Measurements from ENCODE around the gene PUDP.

PUDP gene

DNA sequence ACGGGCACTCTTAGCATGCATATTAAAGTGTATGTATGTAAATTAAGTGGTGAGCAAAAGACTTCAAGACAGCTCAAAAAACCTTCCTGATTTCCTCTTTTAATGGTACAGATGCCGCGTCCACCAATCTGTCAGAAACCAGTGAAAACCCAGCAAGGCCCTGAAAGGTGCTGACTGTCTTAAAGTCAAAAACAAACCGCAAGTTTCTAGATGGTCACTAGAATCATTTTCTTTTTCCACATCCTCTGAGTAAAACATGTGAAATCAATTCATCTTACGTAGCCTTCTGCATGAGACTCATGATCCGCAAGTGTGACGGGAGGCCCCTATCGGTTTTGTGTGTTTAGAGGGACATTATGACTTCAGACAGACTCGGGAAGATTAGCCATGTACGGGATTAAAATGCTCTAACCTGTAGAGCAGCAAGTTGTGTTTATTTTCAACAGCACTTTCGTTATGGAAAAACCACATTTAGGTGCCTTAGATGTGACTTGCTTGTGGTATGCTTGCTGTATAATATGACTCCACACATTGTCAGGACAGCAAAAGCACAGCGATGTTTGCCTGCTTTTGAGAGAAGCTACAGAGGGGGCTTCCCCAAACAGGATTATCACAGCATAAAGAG is 88.6 kb downstream of the PUDP start:
- DNase-seq (ENCODE audit: extremely low spot score), result peak; percentile 70
- POLR2A ChIA-PET, result no interaction called here
- CTCF ChIA-PET, result interaction anchor here (1.1 to 1.5 kb wide), 2 partner anchors 12 to 27 kb away, joined by 3 read pairs; no protein-coding TSS in a partner anchor
- TF ChIP-seq, protein P1, sequence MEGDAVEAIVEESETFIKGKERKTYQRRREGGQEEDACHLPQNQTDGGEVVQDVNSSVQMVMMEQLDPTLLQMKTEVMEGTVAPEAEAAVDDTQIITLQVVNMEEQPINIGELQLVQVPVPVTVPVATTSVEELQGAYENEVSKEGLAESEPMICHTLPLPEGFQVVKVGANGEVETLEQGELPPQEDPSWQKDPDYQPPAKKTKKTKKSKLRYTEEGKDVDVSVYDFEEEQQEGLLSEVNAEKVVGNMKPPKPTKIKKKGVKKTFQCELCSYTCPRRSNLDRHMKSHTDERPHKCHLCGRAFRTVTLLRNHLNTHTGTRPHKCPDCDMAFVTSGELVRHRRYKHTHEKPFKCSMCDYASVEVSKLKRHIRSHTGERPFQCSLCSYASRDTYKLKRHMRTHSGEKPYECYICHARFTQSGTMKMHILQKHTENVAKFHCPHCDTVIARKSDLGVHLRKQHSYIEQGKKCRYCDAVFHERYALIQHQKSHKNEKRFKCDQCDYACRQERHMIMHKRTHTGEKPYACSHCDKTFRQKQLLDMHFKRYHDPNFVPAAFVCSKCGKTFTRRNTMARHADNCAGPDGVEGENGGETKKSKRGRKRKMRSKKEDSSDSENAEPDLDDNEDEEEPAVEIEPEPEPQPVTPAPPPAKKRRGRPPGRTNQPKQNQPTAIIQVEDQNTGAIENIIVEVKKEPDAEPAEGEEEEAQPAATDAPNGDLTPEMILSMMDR (IDR thresholded peaks at IDR 0.05; ENCODE audit: control extremely low read depth, extremely low read depth, low read depth, missing control alignments), result no peak

DNA sequence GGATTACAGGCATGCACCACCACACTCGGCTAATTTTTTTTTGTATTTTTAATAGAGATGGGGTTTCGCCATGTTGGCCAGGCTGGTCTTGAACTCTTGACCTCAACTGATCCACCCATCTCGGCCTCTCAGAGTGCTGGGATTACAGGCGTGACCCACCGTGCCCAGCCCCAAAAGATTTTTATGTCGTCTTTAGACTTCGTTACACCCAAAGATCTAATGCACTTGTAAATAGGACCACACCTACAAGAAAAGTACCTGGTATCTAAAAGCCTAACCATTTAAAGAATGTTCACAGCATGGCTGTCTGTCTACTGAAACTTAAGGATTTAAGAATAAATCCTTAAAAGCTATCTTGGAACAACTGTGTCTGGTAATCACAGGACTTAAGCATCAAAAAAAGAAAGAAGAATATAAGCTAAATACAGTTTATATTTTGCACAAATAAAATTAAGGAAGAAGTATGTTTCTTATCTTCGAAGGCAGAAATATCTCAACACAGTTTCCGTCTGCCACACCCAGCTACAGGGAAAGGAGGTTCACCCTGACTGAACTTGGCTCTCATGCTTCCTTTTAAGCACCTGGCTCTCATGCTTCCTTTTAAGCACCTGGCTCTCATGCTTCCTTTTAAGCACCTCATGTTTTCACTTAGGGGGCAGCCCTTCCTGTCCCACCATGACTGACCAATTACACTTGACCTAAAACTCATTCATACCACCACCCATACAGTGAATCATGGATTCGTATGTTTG is 92.4 kb downstream of the PUDP start:
- TF ChIP-seq, protein P1 (IDR thresholded peaks at IDR 0.05; ENCODE audit: control extremely low read depth, extremely low read depth, low read depth, missing control alignments), result no peak
- ChIA-PET POLR2A (no interaction called here), CTCF (interaction anchor here (1.2 kb wide), 1 partner anchor 129 kb away, joined by 3 read pairs; no protein-coding TSS in a partner anchor)
- no peak for DNase-seq (ENCODE audit: extremely low spot score)

DNA sequence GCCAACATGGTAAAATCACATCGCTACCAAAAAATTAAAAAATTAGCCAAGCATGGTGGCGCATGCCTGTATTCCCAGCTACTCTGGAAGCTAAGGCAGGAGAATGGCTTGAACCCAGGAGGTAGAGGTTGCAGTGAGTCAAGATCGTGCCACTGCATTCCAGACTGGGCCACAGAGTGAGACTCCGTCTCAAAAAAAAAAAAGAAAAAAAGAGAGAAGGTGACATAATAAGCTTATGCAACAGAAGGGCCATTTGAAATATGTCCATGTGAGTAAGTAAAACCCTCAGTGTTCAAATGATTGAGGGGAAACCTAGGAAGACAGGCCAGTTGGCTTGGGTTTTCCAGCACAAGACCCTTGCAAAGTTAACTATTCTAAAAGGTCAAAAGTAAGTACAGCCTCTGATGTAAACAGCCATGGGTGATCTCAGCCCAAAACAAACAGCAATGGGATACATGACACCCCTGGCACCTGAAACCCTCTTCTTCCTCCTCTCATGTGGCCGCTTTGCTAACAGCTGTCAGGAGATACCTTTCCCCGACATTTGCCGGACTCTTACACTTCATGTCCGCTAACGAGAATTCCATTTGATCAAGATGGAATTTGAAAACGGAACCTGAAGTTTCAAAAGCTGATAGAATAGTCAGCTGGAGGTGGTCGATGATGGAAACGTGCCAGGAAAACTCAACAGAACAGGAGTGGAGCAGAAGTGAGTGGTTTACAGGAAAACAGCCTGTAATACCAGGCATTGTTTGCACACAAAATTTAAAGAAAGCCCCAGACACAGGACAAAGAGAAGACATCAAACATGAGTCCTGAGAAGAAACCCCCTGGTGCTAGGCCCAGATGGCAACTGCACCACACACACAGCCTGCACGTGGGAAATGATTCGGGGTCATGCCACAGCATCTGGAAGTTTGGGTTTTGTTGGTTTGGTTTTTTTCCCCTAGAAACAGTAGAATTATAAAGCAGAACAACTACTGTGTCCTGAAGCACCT is 93.4 kb downstream of the PUDP start:
- DNase-seq (ENCODE audit: extremely low spot score), result no peak
- TF ChIP-seq, protein P1 (IDR thresholded peaks at IDR 0.05; ENCODE audit: control extremely low read depth, extremely low read depth, low read depth, missing control alignments), result no peak
- ChIA-PET CTCF (interaction anchor here (1.2 kb wide), 1 partner anchor 128 kb away, joined by 3 read pairs; no protein-coding TSS in a partner anchor), POLR2A (no interaction called here)

DNA sequence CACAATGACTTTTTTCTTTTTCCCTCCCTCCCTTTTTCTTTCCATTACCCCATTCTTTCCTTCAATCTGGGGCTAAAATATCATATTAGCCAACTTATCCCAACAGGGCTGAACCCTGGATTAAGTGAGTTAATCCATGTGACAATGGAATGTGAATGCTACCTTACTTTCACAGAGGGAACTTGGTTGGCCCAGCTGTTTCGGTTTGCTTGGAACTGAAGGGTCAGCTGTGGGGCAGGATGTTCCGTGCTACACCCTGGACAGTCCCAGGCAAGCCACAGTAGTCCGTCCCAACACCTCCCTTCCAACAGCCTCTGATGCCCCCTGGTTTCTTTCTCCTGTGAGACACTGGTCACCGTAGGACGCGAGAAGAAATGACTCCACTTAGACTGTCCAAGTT is 95.4 kb downstream of the PUDP start:
- DNase-seq (ENCODE audit: extremely low spot score), result no peak
- TF ChIP-seq, protein P1 (IDR thresholded peaks at IDR 0.05; ENCODE audit: control extremely low read depth, extremely low read depth, low read depth, missing control alignments), result no peak
- POLR2A ChIA-PET, result no interaction called here
- CTCF ChIA-PET, result no interaction called here

DNA sequence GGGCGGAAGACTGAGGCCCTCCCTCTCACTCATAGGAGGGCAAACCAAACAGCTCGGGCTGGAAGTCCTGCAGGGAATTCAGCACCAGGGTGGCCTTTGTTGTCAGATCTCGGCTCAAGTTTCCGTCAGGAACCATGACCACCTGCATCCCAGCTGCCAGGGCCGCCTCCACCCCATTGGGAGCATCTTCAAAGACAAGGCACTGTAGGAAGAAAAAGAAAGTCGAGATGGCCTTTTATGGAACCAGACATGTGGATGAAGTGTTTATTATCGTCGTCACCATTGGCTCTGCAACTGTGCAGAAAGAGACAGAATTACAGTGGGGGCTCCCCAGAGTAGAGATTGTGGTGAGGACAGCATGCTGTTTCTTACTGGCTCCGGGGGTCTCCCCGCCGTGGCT is 97.7 kb downstream of the PUDP start:
- POLR2A ChIA-PET, result no interaction called here
- CTCF ChIA-PET, result no interaction called here
- DNase-seq (ENCODE audit: extremely low spot score), result no peak
- TF ChIP-seq, protein P1 (IDR thresholded peaks at IDR 0.05; ENCODE audit: control extremely low read depth, extremely low read depth, low read depth, missing control alignments), result no peak

DNA sequence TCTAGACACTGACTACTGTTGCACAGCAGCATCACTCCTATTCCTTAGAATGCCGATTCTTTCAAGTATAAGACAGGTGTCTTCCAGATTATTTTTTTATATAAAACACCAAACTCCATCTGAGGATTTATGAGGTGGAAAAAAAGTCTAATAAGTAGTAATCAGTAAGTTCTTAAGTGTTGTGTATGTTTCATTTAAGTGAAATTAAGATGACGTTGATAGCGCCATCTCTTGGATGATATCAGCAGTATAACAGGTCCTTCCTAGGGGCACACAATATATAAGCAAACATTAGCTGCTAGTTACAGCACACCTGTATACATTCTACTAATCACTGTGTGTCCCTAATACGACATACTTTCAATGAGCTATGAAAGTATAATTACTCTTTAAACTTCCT is 100.0 kb downstream of the PUDP start:
- TF ChIP-seq, protein P1 (IDR thresholded peaks at IDR 0.05; ENCODE audit: control extremely low read depth, extremely low read depth, low read depth, missing control alignments), result no peak
- CTCF ChIA-PET, result no interaction called here
- POLR2A ChIA-PET, result no interaction called here
- DNase-seq (ENCODE audit: extremely low spot score), result no peak

All from GM10248 (cell line).